Panc1 (cell line): ENCODE results near the gene NF1.

Experiments
- TCF7L2 ChIP-seq: IDR thresholded peaks from 2 replicates; pipeline ENCODE4 v1.6.1; 2011; ENCODE audit warnings: mild to moderate bottlenecking, low read depth, low read length, inconsistent platforms
- TF ChIP-seq, protein P1 (sequence below), 2 experiments: IDR thresholded peaks; 2 replicates each; pipeline ENCODE4 v1.6.1; 2011 to 2012; ENCODE audit warnings: low read depth in 2 of 2, control low read depth in 1 of 2, low read length in 1 of 2, mild to moderate bottlenecking in 1 of 2, moderate library complexity in 1 of 2; ENCODE audit not compliant: insufficient read depth in 1 of 2
- TF ChIP-seq, protein P2 (sequence below): fragments of 450-650 bp; IDR thresholded peaks from 2 replicates; pipeline ENCODE4 v1.5.1; 2017; ENCODE audit warnings: mild to moderate bottlenecking

DNA sequence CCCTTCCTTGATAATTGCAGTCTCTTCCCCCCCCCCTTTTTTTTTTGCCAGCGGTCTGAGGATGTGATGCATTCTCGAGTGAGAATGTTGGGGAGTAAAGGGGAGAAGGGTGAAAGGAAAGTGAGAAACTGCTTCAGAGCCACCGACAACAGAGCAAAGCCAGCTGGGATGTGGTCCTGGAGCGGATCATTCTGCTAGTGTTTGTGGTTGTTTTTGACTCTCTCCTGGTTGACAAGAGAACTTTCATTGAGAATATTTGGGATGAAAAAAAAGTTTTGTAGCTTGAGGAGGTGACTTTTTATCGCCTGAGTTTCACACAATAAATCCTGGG, 1.3 kb downstream of the NF1 start:
- TF ChIP-seq, protein P1, sequence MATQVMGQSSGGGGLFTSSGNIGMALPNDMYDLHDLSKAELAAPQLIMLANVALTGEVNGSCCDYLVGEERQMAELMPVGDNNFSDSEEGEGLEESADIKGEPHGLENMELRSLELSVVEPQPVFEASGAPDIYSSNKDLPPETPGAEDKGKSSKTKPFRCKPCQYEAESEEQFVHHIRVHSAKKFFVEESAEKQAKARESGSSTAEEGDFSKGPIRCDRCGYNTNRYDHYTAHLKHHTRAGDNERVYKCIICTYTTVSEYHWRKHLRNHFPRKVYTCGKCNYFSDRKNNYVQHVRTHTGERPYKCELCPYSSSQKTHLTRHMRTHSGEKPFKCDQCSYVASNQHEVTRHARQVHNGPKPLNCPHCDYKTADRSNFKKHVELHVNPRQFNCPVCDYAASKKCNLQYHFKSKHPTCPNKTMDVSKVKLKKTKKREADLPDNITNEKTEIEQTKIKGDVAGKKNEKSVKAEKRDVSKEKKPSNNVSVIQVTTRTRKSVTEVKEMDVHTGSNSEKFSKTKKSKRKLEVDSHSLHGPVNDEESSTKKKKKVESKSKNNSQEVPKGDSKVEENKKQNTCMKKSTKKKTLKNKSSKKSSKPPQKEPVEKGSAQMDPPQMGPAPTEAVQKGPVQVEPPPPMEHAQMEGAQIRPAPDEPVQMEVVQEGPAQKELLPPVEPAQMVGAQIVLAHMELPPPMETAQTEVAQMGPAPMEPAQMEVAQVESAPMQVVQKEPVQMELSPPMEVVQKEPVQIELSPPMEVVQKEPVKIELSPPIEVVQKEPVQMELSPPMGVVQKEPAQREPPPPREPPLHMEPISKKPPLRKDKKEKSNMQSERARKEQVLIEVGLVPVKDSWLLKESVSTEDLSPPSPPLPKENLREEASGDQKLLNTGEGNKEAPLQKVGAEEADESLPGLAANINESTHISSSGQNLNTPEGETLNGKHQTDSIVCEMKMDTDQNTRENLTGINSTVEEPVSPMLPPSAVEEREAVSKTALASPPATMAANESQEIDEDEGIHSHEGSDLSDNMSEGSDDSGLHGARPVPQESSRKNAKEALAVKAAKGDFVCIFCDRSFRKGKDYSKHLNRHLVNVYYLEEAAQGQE (IDR thresholded peaks at IDR 0.05; ENCODE audit: insufficient read depth in 1 of 2, low read depth in 2 of 2, low read length in 1 of 2), result no peak
- TF ChIP-seq, protein P2, sequence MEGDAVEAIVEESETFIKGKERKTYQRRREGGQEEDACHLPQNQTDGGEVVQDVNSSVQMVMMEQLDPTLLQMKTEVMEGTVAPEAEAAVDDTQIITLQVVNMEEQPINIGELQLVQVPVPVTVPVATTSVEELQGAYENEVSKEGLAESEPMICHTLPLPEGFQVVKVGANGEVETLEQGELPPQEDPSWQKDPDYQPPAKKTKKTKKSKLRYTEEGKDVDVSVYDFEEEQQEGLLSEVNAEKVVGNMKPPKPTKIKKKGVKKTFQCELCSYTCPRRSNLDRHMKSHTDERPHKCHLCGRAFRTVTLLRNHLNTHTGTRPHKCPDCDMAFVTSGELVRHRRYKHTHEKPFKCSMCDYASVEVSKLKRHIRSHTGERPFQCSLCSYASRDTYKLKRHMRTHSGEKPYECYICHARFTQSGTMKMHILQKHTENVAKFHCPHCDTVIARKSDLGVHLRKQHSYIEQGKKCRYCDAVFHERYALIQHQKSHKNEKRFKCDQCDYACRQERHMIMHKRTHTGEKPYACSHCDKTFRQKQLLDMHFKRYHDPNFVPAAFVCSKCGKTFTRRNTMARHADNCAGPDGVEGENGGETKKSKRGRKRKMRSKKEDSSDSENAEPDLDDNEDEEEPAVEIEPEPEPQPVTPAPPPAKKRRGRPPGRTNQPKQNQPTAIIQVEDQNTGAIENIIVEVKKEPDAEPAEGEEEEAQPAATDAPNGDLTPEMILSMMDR, result no peak
- TF ChIP-seq TCF7L2, result no peak
